IPS-20b (cell line): ENCODE results near the gene TTN.

Experiments
- H3K27ac ChIP-seq: one replicate; pipeline ENCODE4 v1.5.1; 2013; ENCODE audit warnings: low read length
- H3K27me3 ChIP-seq: 2 replicates; pipeline ENCODE4 v1.6.1; 2013; ENCODE audit warnings: mild to moderate bottlenecking, low read length, inconsistent platforms; ENCODE audit not compliant: insufficient read depth
- H3K36me3 ChIP-seq: 2 replicates; pipeline ENCODE4 v1.6.1; 2013; ENCODE audit warnings: low read depth, mild to moderate bottlenecking, inconsistent platforms, low read length, moderate library complexity; ENCODE audit not compliant: insufficient read depth
- H3K4me1 ChIP-seq: 2 replicates; pipeline ENCODE4 v1.6.1; 2013; ENCODE audit warnings: mild to moderate bottlenecking, control low read depth, inconsistent platforms, low read length, moderate library complexity; ENCODE audit not compliant: insufficient read depth
- H3K4me3 ChIP-seq: 2 replicates; pipeline ENCODE4 v1.5.1; 2013; ENCODE audit warnings: mild to moderate bottlenecking, low read length, inconsistent platforms
- H3K9ac ChIP-seq: 2 replicates; pipeline ENCODE4 v1.6.1; 2013; ENCODE audit warnings: low read depth, mild to moderate bottlenecking, inconsistent platforms, low read length, moderate library complexity
- H3K9me3 ChIP-seq: 2 replicates; pipeline ENCODE4 v1.6.1; 2013; ENCODE audit warnings: mild to moderate bottlenecking, low read depth, low read length, inconsistent platforms; ENCODE audit not compliant: insufficient read depth

TTN gene

DNA sequence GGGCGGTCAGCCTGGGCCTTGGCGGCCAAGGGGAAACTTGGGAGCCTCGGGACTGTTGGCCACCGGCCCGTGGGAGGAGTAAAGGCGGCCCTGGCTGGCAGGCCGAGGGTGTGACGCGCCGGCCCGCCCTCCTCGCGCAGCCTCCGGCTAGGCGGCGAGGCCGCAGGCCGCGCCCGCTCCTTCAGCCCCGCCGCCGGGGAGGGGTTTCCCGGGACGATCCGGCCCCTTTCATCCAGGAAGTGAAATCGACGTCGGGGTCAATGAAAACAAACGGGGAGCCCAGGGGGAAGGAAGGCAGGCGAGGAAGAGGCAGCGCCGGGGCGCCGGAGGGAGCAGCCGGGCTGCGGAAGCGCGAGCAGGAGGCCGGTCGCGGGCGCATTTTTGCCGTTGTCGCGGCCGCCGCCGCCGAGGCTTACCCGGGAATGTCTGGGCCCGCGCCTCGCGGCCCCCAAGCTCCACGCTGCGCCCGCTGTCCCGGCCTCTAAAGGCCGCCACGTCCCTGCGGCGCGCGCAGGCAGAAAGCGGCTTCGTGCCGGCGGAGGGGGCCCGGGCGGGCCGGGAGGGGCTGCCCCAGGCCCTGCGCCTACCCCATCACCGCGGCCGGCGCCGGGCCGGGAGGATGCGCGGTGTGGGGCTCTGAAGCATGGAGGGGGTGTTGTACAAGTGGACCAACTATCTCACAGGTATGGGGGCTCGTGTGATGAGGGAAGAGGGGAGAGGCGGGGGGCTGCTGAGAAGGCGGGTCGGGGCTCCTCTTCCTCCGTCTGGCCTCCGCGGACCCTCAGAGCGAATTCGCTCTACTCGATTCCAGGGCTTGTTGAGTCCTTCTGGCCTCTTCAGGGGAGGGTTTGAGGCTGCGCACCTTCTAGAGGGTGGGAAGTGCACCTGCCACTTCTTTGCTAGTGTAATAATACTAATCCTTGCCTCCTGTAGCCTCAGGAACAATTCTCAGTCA is 326.7 kb downstream of the TTN start, which contains the start of gene PLEKHA3:
PLEKHA3 (plus strand) TSS at position 231 of the 955 bp plus-strand sequence; CDS start at position 644, 413 bp downstream.
- peak within 1 kb of the TSS; percentile 79; the same call in 1 of the 2 replicates for H3K9ac ChIP-seq
- H3K27ac ChIP-seq: no peak within 1 kb of the TSS
- peak within 1 kb of the TSS; percentile 99 for H3K4me3 ChIP-seq
- peaks cover 23% of the 10 kb centered on the region for H3K4me1 ChIP-seq
- H3K27me3 ChIP-seq: peaks cover 8% of the 10 kb centered on the region; the same call in 1 of the 2 replicates
- H3K9me3 ChIP-seq: no peaks in the 10 kb centered on the region
- H3K36me3 ChIP-seq: no peaks in the 10 kb centered on the region

GRCh38 chr2:178479758-178480226 is 327.4 kb downstream of the TTN start:
- Histone ChIP-seq H3K4me1 (peaks cover 23% of the 10 kb centered on the region), H3K4me3 (peak overlapping the region; percentile 99), H3K9ac (peak overlapping the region; percentile 79; the same call in 1 of the 2 replicates), H3K27me3 (peaks cover 8% of the 10 kb centered on the region; the same call in 1 of the 2 replicates), H3K27ac (no peak overlapping the region), H3K9me3 (no peaks in the 10 kb centered on the region), H3K36me3 (no peaks in the 10 kb centered on the region)

DNA sequence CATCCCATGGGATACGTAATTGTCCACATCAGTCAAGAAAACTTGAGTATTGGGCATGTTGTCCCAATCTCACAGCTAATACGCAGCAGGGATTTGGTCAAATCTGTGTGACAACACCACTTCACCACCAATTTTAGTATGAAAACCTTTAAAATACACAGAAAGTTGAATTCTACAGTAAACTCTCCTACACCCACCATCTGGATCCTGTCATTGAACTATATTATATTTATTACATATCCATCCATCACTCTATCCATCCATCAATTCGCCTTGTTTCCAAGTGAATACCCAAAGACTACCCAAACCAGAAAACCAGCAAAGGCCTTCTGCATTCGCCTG is 328.0 kb downstream of the TTN start:
- Histone ChIP-seq H3K4me3 (peak overlapping the region; percentile 99; the same call in 1 of the 2 replicates), H3K27me3 (peaks cover 8% of the 10 kb centered on the region; the same call in 1 of the 2 replicates), H3K9ac (no peak overlapping the region), H3K27ac (no peak overlapping the region), H3K9me3 (no peaks in the 10 kb centered on the region), H3K4me1 (peaks cover 23% of the 10 kb centered on the region), H3K36me3 (no peaks in the 10 kb centered on the region)

DNA sequence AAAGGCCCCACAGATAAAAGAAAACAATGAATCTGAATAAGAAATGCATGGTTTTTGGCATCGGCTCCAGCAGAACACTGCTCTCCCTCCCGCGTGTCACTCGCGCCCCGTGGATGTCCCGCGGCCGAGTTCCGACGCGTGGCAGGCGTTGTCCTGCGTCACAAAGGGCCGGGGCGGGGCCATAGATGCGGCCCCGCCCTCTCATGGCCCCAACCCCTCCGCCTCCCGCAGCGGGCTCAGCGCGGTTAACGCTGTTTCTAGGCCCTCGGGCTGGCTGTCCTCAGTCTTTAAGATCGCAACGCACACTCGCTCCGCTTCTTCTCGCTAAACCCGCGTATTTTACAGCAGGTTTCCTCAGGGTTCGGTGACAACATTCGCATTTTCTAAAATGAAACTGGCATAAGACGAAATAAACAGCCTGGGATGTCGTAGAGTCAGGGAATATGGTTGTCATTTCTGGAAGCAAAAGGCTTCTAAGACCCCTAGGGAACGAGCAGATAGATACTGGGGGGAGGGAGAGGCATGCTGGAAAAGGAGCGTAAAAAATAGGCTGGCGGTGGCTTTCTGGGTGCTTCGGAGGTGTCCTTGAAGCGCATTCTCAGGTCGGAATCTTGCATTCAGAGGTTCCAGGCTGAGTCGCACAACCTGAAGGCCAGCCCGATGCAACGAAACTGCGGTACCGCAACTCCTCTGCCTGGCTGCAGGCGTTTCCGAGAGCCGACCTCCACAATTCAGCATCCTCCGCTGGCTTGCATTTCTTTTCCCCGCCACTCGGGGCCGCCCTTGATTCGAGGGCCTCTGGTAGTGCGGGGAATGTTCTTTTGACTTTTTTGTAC is 328.6 kb downstream of the TTN start, which contains the start of gene FKBP7:
FKBP7 (minus strand) TSS at position 162 of the 836 bp plus-strand sequence; CDS start at position 61, 101 bp downstream.
- Histone ChIP-seq H3K9ac (peak within 1 kb of the TSS; percentile 87), H3K27ac (peak within 1 kb of the TSS; percentile 63), H3K4me1 (peaks cover 23% of the 10 kb centered on the region), H3K27me3 (peaks cover 8% of the 10 kb centered on the region; the same call in 1 of the 2 replicates), H3K36me3 (no peaks in the 10 kb centered on the region), H3K9me3 (no peaks in the 10 kb centered on the region), H3K4me3 (peak within 1 kb of the TSS; percentile 99)

GRCh38 chr2:178478130-178478438 is 329.1 kb downstream of the TTN start:
- Histone ChIP-seq H3K9me3 (no peaks in the 10 kb centered on the region), H3K27ac (no peak overlapping the region), H3K4me3 (peak overlapping the region; percentile 99), H3K9ac (peak overlapping the region; percentile 87), H3K4me1 (peaks cover 23% of the 10 kb centered on the region), H3K27me3 (peaks cover 8% of the 10 kb centered on the region; the same call in 1 of the 2 replicates), H3K36me3 (no peaks in the 10 kb centered on the region)

DNA sequence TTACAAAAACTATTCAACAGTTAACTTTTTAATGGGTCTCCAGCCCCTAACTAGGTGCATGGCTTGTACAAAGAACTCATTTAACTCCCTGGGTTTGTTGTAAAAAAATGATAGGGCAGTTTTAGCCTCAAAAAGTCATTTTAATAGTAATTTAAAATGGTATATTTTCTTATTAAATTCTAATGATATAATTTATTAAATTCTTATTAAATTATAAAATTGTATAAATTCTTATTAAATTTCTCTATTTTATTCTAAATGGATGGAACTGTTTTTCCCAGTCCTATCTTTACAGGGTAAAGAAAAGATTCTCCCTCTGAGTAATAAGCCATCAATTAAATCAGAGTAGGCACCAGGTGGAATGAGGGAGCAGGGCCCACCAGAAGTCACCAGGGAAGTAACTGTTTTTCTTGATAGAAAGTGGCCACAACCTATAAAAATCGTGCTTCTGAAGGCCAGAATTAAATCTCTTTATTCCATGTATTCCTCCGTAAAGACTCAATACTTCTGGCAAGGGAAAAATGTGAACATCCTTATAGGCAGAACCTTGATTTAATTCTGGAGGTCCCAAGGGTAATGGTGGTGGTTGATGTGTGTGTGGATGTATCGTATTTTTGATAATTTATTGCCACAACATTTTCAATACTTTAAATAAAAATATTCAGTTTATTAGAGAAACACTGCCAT is 329.6 kb downstream of the TTN start:
- Histone ChIP-seq H3K9ac (peak overlapping the region; percentile 87; the same call in 1 of the 2 replicates), H3K27me3 (peaks cover 8% of the 10 kb centered on the region; the same call in 1 of the 2 replicates), H3K36me3 (no peaks in the 10 kb centered on the region), H3K27ac (no peak overlapping the region), H3K4me3 (peak overlapping the region; percentile 99), H3K9me3 (no peaks in the 10 kb centered on the region), H3K4me1 (peaks cover 21% of the 10 kb centered on the region)

- peaks cover 10% of the 10 kb centered on the region for H3K4me1 ChIP-seq
- H3K9me3 ChIP-seq: no peaks in the 10 kb centered on the region
- peaks cover 8% of the 10 kb centered on the region; the same call in 1 of the 2 replicates for H3K27me3 ChIP-seq
- H3K4me3 ChIP-seq: no peak overlapping the region
- no peak overlapping the region for H3K9ac ChIP-seq
- no peaks in the 10 kb centered on the region for H3K36me3 ChIP-seq
- no peak overlapping the region for H3K27ac ChIP-seq
These were observed 330.7 kb downstream of the TTN start for GRCh38 chr2:178476477-178476876.
